ENCODE measurements around the gene NUDT17.

The NUDT17 gene

DNA sequence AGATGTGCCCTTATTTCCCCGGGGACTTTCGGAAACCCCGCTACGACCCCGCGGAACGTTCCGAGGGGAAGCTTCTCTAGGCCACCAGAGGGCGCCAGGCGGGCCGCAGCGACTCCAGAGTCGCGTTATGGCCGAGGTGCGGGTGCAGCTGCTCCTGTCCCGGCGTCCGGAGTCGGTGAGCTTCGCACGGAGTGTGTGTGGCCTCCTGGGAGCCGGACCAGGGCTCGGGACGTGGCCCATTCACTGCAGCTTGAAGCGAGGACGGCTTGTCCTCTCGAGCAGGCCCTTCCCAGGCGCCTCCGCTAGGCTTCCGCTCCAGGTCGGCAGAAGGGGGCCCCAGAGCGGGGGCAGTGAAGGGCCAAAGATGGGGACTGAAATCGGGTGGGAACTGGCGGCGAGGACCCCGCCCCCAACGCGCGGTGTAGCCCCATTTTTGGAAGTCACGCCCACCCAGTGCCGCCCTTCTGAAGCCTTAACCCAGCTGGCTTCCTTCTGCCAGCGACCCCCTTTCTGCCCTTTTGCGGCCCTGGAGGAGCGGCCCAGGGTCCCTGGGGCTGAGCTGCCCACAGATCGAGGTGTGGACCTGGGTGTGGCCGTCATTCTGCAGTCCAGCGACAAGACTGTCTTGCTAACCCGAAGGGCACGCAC is at the start of gene NUDT17:
NUDT17 (plus strand) TSS at position 117 of the 648 bp plus-strand sequence; CDS start at position 128, 11 bp downstream.
- TF ChIP-seq, protein P1, sequence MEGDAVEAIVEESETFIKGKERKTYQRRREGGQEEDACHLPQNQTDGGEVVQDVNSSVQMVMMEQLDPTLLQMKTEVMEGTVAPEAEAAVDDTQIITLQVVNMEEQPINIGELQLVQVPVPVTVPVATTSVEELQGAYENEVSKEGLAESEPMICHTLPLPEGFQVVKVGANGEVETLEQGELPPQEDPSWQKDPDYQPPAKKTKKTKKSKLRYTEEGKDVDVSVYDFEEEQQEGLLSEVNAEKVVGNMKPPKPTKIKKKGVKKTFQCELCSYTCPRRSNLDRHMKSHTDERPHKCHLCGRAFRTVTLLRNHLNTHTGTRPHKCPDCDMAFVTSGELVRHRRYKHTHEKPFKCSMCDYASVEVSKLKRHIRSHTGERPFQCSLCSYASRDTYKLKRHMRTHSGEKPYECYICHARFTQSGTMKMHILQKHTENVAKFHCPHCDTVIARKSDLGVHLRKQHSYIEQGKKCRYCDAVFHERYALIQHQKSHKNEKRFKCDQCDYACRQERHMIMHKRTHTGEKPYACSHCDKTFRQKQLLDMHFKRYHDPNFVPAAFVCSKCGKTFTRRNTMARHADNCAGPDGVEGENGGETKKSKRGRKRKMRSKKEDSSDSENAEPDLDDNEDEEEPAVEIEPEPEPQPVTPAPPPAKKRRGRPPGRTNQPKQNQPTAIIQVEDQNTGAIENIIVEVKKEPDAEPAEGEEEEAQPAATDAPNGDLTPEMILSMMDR (IDR thresholded peaks at IDR 0.05; ENCODE audit: insufficient read depth, low read depth, low read length, missing control alignments), result peak; percentile 95
- peak; percentile 85 for DNase-seq (ENCODE audit: low read depth)
- H3K4me3 ChIP-seq (ENCODE audit: low read depth, low read length), result peak within 1 kb of the TSS; percentile 65

- H3K4me3 ChIP-seq (ENCODE audit: low read depth, low read length), result no peak overlapping the region
- DNase-seq (ENCODE audit: low read depth), result no peak
- TF ChIP-seq, protein P1 (IDR thresholded peaks at IDR 0.05; ENCODE audit: insufficient read depth, low read depth, low read length, missing control alignments), result no peak
Observed at GRCh38 chr1:145796753-145797152, 48.7 kb upstream of the NUDT17 start.

GRCh38 chr1:145799806-145800205 is 45.6 kb upstream of the NUDT17 start:
- H3K4me3 ChIP-seq (ENCODE audit: low read depth, low read length), result no peak overlapping the region
- TF ChIP-seq, protein P1 (IDR thresholded peaks at IDR 0.05; ENCODE audit: insufficient read depth, low read depth, low read length, missing control alignments), result no peak
- DNase-seq (ENCODE audit: low read depth), result no peak

DNA sequence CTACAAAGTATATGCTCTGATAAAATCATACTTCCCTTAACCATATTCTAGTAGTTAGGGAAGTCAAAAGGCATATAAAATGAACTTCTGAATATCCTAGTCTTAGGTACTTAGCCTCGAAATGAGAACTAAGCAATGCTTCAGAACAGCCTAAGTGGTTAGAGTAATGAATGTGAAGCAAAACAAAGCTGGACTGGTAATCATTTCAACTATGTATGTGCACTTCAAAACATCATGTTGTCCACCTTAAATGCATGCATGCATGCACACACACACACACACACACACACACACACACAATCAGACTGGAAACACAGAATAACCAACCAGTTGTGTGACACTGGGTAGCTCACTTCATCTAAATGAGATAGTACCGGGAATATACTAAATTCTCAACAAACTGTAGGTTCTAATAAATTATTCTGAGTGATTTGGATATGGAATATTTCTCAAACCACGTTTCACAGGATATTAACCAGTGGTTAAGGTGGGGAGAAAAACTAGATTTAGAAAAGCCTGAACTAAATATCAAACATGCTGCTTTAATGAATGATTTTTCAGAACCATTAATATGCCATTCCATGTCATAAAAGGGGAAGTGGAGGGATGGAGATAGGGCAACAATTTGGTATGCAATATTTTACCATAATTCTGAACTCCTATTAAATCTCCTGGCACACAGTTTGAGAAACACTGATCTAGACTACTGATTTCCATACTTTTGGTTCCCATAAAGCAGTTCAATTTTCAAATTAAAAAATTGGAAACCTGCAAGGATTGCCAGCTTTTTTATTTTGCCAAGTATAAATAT is 41.0 kb upstream of the NUDT17 start:
- H3K4me3 ChIP-seq (ENCODE audit: low read depth, low read length), result no peak overlapping the region
- no peak for DNase-seq (ENCODE audit: low read depth)
- TF ChIP-seq, protein P1 (IDR thresholded peaks at IDR 0.05; ENCODE audit: insufficient read depth, low read depth, low read length, missing control alignments), result no peak

GRCh38 chr1:145805057-145805456 is 40.4 kb upstream of the NUDT17 start:
- no peak for DNase-seq (ENCODE audit: low read depth)
- TF ChIP-seq, protein P1 (IDR thresholded peaks at IDR 0.05; ENCODE audit: insufficient read depth, low read depth, low read length, missing control alignments), result no peak
- H3K4me3 ChIP-seq (ENCODE audit: low read depth, low read length), result no peak overlapping the region

- H3K4me3 ChIP-seq (ENCODE audit: low read depth, low read length), result no peak overlapping the region
- TF ChIP-seq, protein P1 (IDR thresholded peaks at IDR 0.05; ENCODE audit: insufficient read depth, low read depth, low read length, missing control alignments), result no peak
- no peak for DNase-seq (ENCODE audit: low read depth)
Observed at GRCh38 chr1:145806408-145806807, 39.0 kb upstream of the NUDT17 start.

All from GM12865 (cell line).